Pulmonary artery endothelial cell (primary cell): ENCODE results near the gene POP4. TPM values are rescaled to one million over a fixed set of nuclear protein-coding genes. Genes with fewer than 3 reads are reported as not detected.
"Not testable (repeated sequence)": the region's sequence is repeated elsewhere in the genome, so short reads cannot be mapped to it uniquely, and the experiment has no call there.

ENCODE experiments used
- DNase-seq: peaks from one replicate; pipeline ENCODE4 v3.0.0-alpha.2; 2011; ENCODE audit warnings: low read depth, low spot score
- total RNA-seq: library from RNA; depleted of rRNA; stranded (reverse); fragments of >200 nt; gene quantifications from 2 replicates; pipeline ENCODE4 v1.2.3, GENCODE V29; 2014

POP4 gene
- total RNA-seq, 1 donor from 2014 or later = 97.8 TPM

DNA sequence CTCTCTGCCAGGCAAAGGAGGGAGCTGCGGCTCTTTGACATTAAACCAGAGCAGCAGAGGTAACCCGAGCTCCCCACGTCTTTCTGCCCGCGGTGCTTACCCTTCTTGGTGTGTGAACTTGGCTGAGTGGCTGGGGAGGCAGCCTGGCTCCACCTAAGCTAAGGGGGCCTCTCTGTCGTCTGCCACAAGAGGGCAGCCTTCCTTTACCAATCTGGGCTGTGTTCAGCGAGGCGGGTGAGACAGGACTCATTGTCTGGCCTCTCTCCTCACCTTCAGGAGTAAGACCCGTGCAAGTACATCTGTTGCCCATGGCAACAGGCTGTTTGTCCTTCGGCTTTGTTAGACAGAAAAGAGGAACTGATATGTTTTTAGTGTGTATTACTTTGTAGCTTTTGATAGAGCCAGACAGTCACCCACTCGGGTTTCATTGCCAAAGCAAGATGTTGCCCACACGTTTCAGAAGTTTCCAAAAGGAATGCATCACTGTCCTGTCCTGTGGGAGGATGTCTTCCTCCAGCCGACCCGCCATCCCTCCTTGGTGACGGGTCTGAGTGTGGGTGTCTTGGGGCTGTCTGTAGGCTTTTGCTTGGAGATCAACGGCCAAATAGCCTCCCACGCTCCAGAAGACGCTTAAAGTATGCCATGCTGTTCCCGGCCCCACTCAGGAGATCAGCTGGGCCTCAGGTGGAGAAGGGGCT lies 4.6 kb downstream of the POP4 start:
- DNase-seq = peak; percentile 35

DNA sequence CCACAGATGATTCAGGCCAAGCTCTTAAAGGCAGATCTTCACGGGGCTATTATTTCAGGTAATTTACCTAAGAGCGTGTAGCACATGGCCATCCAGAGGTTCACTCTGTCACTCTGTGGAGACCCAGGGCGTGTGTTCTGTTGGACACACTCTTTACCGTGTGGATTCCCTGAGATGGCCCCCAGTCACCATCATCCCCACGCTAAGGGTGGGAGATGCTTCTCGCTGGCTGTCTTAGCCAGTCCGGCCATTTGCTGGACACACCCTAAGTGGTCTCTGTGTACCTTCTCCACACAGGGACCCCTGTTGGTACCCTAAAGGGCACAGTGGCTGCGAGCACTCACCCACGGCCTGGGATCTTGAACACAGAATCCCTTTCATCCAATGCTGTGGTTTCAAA lies 6.0 kb downstream of the POP4 start:
- no peak for DNase-seq

DNA sequence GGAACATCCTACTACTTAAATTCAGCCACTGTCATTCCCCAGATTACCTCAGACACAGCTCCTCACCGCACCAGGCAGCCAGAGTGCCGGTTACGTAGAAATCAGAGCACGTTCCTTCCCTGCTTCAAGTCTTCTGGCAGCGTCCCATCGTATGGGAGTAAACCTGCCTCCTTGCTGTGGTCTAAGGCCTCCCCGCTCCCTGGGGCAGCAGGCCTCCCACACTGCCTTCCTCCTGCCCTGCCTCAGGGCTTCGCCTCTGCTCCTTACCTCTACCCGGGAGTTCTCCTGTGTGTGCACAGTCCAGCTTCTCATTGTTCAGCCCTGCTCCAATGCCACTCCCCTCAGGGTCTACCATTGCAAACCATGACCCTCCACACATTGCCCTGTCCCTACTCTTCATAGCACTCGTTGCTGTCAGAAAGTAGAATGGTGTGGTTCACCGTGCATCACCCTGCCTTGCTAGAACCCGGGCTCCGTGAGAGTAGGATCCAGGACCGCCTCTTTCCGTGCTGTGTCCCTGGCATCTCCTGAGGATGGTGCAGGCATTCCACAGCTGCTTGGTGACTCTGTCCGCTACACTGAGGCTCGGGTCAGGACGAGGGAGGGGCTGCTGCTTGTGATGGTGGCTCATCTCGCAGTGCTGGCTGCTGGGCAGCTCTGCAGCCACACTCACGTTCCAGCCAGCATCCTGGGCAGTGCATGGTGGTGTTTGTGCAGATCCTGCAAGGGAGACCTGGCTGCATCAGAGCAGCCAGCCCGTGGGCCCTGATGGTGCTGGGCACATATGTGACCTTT lies 6.9 kb downstream of the POP4 start:
- no peak for DNase-seq

DNA sequence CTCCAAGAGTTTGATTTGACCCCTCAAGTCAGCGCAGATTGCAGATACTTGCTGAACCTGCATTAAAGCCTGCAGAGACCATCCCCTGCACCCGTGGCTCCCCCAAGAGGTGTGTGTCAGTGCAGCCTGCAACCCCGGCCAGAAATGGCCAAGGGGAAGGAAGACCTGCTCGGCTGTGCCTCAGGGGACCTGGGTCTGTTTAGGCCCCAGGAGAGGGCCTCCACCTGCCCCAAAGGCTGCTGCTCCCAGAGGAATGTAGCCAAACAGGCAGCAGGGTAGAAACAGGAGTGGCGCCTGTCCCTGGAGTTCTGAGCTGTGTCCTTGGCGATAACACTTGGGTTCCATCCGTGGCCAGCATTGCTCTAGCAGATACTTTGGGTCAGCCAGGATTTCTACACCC lies 8.0 kb downstream of the POP4 start:
- DNase-seq = no peak

DNA sequence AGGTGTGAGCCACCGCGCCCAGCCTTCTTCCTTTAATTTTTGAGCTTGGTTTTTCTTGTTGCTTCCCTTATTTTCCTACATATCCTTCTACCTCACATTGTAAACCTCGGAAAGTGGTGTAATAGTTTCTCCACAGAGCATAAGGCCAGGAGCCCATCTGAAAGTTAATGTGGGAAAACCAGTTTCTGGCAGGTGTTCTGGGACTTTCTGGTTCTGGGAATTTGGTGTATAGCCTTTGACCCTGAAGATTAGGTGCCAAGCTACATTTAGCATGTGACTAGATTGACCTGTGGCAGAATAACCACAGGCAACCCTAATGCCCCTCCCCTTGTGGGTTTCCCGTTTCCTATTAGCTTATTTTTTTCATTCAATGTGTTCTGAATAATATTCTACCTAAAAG lies 8.7 kb downstream of the POP4 start:
- DNase-seq = no peak

DNA sequence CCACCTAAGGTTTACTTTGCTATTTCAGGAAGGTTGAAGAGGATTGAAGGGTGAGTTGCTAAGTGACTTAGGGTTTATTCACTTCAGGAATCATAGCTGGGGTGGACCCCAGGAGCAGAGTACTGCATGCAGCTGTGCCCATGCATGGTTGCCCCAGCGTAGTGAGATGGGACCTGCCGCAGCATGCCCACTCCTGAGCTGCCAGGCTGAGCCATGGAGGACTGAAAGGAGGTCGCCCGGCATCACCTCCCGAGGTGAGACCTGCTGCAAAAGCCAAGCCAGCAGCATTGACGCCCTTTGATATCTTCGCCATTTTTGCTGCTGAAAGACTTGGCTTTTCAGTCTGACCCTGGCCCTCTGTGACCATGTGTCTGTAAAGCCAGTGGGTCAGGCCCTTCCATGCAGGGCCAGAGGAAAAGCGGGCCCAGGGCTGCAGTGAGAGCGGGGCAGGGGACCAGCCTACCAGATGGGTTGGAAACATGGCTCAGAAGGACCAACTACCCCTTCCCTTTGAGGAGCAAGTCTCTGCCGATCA lies 9.9 kb downstream of the POP4 start:
- no peak for DNase-seq

DNA sequence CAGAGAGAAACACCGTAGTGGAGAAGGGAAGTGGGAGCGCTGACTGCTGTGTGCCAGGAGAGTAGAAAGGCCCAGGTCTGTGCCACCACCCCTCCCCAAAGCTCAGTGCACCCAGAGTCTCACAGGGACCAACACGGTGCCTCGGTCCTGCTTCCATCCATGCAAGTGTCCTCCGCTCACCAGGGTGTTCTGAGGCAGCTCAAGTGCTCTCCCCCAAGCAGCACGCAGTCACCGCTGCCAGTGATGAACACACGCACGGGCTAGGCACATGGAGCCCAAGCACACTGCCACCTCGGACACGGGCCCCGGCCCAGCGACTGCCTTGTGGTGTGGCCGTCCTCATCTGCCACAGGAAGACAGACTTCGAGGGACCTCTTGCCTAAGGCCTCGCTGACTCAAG lies 10.5 kb downstream of the POP4 start:
- DNase-seq = no peak

DNA sequence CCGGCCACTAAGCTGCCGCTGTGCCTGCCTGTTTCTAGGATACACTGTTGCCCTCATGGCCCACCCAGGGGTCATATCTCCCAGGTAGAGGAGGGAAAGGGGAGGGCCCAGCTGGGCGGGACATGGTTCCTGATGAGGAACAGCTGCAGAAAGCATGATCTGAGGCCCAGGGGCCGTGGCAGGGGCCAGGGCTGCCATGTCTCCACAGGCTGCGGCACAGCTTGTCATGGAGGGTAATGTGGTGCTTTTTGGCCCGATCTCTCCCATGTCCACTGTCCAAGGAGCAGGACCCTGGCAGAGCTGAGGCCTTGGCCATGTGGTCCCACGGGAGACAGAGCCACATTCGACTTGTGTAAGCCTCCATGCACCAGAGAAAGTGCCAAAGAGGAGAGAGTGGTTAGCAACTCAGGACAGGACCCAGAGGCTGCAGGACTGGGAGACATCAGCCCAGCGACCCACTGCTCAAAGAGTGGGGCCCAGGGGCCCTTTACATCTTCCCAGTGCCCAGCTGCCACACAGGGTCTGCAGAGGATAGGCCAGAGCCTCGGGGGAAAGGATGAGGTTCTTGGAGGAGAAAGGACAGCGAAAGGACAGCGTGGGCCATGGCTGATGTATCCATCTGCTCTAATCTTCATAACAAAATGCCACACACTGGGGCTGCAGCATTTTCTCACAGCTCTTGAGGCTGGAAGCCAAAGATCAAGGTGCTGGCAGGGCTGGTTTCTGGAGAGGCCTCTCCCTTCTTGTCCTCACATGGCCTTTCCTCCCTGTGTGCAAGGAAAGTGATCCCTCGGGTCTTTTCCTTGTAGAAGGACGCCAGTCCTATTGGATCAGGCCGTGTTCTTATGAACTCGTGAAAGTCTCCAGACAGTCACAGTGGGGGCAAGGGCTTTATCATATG lies 11.5 kb downstream of the POP4 start:
- DNase-seq = no peak

DNA sequence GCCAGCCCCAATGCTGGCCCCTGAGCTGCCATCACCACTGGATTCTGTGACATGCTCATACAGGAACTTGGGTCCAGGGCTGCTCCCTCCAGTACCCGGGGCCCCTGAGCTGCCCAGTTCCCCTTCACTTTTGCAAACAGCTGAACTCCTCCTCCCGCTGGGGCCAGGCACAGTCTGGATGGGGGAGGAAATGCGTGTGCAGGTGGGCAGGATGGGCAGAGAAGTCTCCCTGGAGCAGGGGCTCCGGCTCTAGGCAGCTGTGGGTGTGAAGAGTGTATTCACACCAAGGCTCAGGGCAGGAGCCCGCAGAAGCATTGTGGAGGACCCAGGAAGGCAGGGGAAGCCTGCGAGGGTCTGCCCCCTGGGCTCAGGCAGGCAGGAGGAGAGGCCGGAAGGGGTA lies 12.4 kb downstream of the POP4 start:
- DNase-seq = no peak

DNA sequence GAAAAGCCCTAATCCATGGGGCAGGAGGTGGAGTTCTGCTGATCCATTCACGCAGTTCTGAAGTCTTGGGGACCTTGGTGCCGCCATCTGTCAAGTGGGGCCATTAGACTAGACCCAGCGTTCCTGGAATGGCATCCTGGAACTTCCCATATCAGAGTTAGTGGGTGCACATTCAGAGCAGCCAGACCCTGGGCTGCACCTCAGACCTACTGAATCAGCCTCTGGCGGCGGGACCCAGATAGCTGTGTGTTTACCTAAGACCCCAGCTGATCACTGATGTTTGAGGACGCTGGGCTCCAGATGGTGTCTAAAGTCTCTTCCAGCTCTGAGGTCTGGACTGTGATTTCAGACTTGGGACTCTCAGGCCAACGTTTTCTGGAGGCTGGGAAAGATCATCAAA lies 12.8 kb downstream of the POP4 start:
- no peak for DNase-seq

DNA sequence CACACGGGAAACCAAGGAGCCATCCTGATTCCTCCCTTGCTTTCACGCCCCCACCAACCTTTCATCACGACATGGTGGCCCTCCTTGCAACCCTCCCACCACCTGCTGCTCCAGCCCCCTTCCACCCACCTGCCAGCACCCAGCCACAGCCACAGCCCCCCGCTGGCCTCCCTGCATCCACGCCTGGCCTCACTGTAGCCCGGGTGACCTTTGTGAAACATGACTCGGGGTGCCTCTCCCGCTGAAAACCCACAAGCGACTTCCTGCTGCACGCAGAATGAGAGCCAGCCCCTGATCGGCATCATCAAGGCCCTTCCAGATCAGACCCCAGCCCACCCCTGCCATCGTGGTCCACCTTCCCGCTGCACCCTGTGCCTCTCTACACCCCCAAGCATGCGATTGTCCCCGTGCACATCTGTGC lies 14.9 kb downstream of the POP4 start:
- DNase-seq = no peak

DNA sequence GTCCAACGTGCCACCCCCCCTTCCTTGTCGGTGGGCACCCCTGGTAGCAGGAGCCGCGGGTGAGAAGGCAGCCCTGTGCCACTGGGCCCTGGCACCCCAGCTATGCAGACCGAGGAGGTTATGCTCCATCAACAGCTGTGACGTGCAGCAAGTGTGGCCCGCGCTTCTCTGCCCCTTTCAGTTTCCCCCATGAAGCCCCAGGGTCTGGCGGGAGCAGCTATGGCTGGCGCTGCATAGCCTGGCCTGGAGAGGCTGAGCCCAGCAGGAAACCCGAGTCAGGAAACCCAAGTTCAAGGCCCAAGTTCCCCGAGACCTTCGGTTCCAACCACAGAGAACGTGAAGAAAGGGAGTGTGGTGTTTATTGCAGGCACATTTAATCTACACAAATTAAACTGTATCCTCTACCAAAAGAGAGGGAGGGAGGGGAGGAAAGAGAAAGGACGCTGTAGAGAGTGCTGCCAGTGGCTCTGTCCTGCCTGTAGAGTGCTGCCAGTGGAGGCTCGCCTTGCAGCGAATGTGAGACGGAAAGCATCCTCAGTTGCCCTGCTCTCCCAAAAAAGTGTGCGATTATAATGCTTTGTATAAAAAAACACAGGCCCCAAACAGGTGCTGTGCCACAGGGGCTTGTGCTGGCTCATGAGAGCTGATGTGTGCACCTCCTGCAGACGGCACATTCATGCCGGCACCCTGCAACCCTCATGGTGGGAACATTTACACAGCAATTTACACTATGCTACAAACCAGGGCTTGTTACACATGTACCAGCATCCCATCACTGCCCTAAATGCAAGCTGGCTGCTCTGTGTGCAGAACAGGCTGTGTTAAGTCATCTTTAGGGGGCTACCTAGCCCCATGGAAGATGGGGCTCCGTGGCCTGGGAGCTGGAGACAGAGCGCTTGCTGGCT lies 16.3 kb downstream of the POP4 start:
- no peak for DNase-seq

DNA sequence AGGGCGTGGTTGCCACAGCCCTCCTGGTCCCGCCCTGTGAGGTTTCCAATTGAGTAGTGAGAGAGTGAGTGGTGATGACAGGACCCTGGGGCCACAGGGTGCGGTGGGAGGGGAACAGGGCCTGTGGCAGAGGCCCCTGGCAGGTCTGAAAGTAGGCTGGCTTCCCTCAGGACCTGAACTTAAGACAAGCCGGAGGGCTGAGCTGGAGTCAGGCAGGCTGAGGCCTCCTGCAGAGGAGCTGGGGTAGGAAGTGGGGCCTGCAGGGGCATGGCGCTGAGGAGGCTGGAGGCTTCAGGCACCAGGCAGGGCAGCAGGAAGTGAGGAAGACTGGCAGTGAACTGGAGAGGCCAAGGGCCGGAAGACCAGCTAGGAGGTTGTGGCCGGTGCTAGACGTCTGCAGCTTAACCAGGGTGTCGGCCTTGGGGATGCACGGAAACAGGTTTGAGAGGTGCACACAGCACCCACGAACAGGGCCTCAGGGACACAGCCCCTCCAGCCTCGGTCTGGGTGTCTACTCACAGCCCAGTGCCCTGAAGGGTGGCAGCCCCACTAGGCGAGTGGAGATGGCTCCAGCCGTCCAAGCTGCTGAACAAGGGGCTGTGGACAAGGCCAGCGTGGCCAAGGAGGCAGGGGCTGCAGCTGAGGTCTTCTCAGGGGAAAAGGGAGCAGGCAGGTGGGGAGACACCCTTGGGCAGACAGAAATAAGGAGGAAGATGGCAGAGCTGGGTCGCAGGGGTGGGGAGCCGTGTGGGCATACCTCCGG lies 17.8 kb downstream of the POP4 start:
- DNase-seq = no peak

DNA sequence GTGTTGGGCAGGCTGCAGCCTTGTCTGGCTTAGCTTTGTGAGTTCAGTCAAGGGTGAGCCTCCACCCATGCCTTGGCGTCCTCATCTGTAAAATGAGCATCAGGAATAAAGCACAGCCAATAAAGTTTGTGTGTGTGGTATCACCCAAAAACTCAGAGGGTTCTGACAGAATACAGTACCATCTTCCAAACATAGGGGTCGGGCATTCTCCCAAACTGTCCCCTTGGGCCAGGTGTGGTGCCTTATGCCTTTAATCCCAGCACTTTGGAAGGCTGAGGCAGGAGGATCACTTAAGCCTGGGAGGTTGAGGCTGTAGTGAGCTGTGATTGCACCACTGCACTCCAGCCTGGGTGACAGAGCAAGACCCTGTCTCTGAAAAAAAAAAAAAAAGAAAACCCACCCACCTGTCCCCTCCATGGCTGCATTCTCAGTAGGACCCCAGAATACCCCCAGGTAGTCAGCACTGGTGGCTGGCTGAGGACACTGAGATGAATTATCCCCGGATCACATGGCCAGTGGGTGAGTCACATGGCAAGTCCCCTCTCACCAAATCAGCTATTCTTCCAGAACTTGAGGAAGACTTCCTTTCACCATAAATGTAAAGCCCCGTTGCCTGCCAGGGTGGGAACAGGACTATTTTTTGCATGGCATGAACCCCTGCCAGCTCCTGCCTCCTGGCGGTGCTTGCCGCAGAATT lies 18.6 kb downstream of the POP4 start:
- DNase-seq = no peak

DNA sequence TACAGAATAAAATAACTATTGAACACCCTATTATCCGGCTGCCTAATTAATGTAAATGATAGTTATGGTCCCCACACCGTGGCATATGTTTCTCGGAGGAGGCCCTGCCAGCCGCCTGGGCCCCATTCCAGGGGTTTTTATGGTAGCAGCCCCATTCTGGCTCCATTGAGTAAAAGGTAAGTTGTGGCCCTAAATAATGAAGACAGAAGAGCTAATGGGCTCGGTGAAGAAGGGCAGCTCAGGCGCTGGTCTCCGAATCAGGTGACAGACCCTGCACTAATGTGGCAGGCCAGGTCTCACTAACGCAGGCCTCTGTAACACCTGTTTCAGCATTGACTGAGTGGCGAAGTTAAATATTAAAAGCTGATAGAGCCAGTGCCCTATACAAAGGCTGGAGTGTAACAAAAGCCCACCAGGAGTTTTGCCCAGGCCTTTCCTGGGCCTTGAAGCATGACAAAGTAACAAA lies 19.1 kb downstream of the POP4 start:
- no peak for DNase-seq

DNA sequence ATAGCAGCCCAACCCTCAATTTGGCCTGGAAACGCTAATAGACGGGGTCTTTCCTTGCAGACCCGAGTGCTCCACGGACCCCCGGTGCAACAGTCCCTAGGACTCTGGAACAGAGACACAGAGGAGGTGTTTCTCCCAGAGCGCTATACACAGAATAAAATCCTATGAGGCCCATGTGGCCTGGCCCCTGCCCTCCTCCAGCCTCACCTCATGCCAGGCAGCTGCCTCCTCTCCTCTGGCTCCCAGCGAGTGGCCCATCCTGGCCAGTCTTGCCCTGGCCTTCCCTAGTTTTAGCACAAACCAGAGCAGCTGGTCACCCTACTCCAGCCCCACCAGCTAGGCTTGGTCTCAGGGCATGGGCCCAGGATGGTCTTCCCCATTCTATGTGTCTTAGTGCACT lies 20.3 kb downstream of the POP4 start:
- no peak for DNase-seq

DNA sequence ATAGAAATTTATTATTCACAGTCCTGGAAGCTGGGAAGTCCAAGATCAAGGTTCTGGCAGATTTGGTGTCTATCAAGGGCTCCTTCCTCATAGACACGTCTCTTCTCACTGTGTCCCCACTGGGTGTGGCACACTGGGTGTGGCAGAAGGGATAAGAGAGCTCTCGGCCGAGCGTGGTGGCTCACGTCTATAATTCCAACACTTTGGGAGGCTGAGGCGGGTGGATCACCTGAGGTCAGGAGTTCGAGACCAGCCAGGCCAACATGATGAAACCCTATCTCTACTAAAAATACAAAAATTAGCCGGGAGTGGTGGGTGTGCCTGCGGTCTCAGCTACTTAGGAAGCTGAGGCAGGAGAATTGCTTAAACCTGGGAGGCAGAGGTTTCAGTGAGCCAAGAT lies 20.7 kb downstream of the POP4 start:
- not testable (repeated sequence) for DNase-seq

DNA sequence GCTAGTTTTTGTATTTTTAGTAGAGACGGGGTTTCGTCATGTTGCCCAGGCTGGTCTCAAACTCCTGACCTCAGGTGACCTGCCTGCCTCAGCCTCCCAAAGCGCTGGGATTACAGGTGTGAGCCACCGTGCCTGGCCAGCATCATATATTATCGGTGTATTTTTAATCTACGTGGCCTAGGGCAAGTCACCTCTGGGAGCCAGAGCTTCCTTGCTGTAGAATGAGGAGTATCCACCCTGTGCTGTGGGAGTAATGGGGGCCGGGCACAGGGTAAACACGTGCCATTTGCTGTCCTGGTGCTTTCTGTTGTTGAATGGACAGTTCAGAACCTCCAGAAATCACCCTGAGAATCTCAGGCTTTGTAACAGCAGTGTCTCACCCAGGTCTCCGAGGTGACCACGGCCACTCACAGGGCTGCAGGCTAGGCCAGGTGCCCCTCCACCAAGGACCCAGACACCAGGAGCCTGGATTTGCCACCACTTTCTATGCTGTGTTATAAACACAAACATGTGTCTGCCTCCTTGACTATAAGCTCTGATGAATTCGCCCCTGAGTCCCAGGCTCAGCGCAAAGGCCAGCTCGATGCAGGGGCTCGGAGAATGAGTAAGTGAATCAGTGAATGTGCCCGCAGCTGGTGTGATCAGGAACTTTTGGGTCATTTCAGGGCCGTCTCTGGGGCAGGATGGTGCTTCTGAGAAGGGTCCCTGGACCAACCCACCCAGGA lies 22.7 kb downstream of the POP4 start:
- DNase-seq = no peak
